CD14-positive monocyte (primary cell): ENCODE measurements around the gene CARD9. TPM values are rescaled to one million over a fixed set of nuclear protein-coding genes. Genes with fewer than 3 reads are reported as not detected.

ENCODE experiments used
- DNase-seq, 3 donors: peaks; one replicate each; pipeline ENCODE4 v3.0.0-alpha.2; 2011 to 2022
- H2AFZ ChIP-seq: 2 replicates; pipeline ENCODE4 v1.6.0; 2012; ENCODE audit warnings: mild to moderate bottlenecking, low read depth, low read length, inconsistent platforms; ENCODE audit not compliant: insufficient read depth, poor library complexity, severe bottlenecking
- H3K27ac ChIP-seq, 2 donors: 1 replicate in 1 of 2; 2 replicates in 1 of 2; pipeline ENCODE4 v1.5.1; 2012 to 2013; ENCODE audit warnings: low read length in 2 of 2, control low read depth in 1 of 2, inconsistent platforms in 1 of 2, low read depth in 1 of 2, mild to moderate bottlenecking in 1 of 2
- H3K27me3 ChIP-seq, 2 donors: one replicate each; pipeline versions ENCODE4 v1.6.0 to v1.6.1; 2011 to 2013; ENCODE audit warnings: low read length in 2 of 2; ENCODE audit not compliant: control insufficient read depth in 2 of 2, insufficient read depth in 2 of 2
- H3K36me3 ChIP-seq, 2 donors: replicated peaks in 1 of 2; 1 replicate in 1 of 2; 2 replicates in 1 of 2; pipeline versions ENCODE4 v1.5.1 to v1.6.1; 2012 to 2013; ENCODE audit warnings: low read length in 2 of 2, control low read depth in 1 of 2, inconsistent platforms in 1 of 2, mild to moderate bottlenecking in 1 of 2; ENCODE audit not compliant: insufficient read depth in 2 of 2, control insufficient read depth in 1 of 2
- H3K4me1 ChIP-seq, 2 donors: 1 replicate in 1 of 2; 2 replicates in 1 of 2; pipeline versions ENCODE4 v1.5.1 to v1.6.1; 2012 to 2013; ENCODE audit warnings: low read length in 2 of 2, control low read depth in 1 of 2, inconsistent platforms in 1 of 2, mild to moderate bottlenecking in 1 of 2, moderate library complexity in 1 of 2; ENCODE audit not compliant: insufficient read depth in 2 of 2, control insufficient read depth in 1 of 2
- H3K4me2 ChIP-seq: replicated peaks from 2 replicates; pipeline ENCODE3; 2012; ENCODE audit warnings: low read length, moderate library complexity, mild to moderate bottlenecking; ENCODE audit not compliant: poor library complexity, severe bottlenecking; ENCODE audit errors: extremely low read depth
- H3K4me3 ChIP-seq, 3 experiments: fragments of 200-600 bp in 1 of 3; sonication (generic) in 1 of 3; replicated peaks in 1 of 3; 1 replicate in 2 of 3; 2 replicates in 1 of 3; pipeline ENCODE4 v1.5.1; 2011 to 2013; ENCODE audit warnings: low read length in 3 of 3, mild to moderate bottlenecking in 3 of 3, control low read depth in 2 of 3, low read depth in 2 of 3, inconsistent platforms in 1 of 3, moderate library complexity in 1 of 3
- H3K79me2 ChIP-seq: 2 replicates; pipeline ENCODE4 v1.6.0; 2012; ENCODE audit warnings: mild to moderate bottlenecking, control low read depth, inconsistent platforms, low read length, moderate library complexity; ENCODE audit not compliant: insufficient read depth
- H3K9ac ChIP-seq: 2 replicates; pipeline ENCODE4 v1.6.0; 2017; ENCODE audit warnings: low read length, mild to moderate bottlenecking; ENCODE audit not compliant: insufficient read depth, poor library complexity, severe bottlenecking
- H3K9me3 ChIP-seq, 2 donors: replicated peaks in 1 of 2; 1 replicate in 1 of 2; 2 replicates in 1 of 2; pipeline versions ENCODE4 v1.5.1 to v1.6.1; 2012 to 2013; ENCODE audit warnings: low read length in 2 of 2, control low read depth in 1 of 2; ENCODE audit not compliant: control insufficient read depth in 1 of 2, insufficient read depth in 1 of 2
- H4K20me1 ChIP-seq: 2 replicates; pipeline ENCODE4 v1.6.0; 2012; ENCODE audit warnings: mild to moderate bottlenecking, low read length, control low read depth, moderate library complexity; ENCODE audit not compliant: insufficient read depth
- H3K27ac Mint-ChIP-seq, 7 donors: one replicate each; pipeline ENCODE4 v1.8.0; 2020; ENCODE audit warnings: mild to moderate bottlenecking in 7 of 7, mixed read lengths in 7 of 7, moderate library complexity in 6 of 7, inconsistent platforms in 2 of 7
- H3K27me3 Mint-ChIP-seq, 3 donors: one replicate each; pipeline ENCODE4 v1.8.0; 2021 to 2022; ENCODE audit warnings: low read depth in 3 of 3, mild to moderate bottlenecking in 3 of 3, mixed read lengths in 3 of 3, moderate library complexity in 3 of 3, inconsistent platforms in 1 of 3
- H3K36me3 Mint-ChIP-seq, 2 donors: one replicate each; pipeline ENCODE4 v1.8.0; 2020; ENCODE audit warnings: mixed read lengths in 2 of 2, inconsistent platforms in 1 of 2, mild to moderate bottlenecking in 1 of 2
- H3K4me1 Mint-ChIP-seq: one replicate; pipeline ENCODE4 v1.8.0; 2020; ENCODE audit warnings: mild to moderate bottlenecking, mixed read lengths
- H3K4me3 Mint-ChIP-seq, 2 donors: one replicate each; pipeline ENCODE4 v1.8.0; 2020; ENCODE audit warnings: mild to moderate bottlenecking in 2 of 2, mixed read lengths in 2 of 2, moderate library complexity in 1 of 2
- H3K9me3 Mint-ChIP-seq, 7 donors: one replicate each; pipeline ENCODE4 v1.8.0; 2020 to 2022; ENCODE audit warnings: mixed read lengths in 7 of 7, mild to moderate bottlenecking in 6 of 7, moderate library complexity in 6 of 7, inconsistent platforms in 2 of 7
- CTCF ChIP-seq: fragments of 200-600 bp; IDR thresholded peaks from one replicate; pipeline ENCODE4 v1.8.0; 2022; ENCODE audit warnings: antibody characterized with exemption, mild to moderate bottlenecking
- WGBS: methylation state at CpG from one replicate; pipeline ENCODE4 v1.1.5; 2013; ENCODE audit warnings: missing lambda C conversion rate; ENCODE audit not compliant: insufficient coverage; 5-methylcytosine and 5-hydroxymethylcytosine counted together
- intact Hi-C, 2 donors: fragments of 100-400 bp; cut with micrococcal nuclease; formaldehyde crosslinking; loops; one replicate each; pipeline versions ENCODE4 v1.15.0 to v1.15.1; 2023
- polyA plus RNA-seq, 3 donors: library from polyadenylated mRNA; depleted of rRNA in 1 of 3; unstranded in 2 of 3; stranded (reverse) in 1 of 3; fragments of 300-500 nt in 2 of 3; fragments of >200 nt in 1 of 3; fragmentation: Illumina TruSeq in 2 of 3; gene quantifications; 1 replicate in 2 of 3; 2 replicates in 1 of 3; pipeline ENCODE4 v1.2.3, GENCODE V29; 2012 to 2021

Gene CARD9
- polyA plus RNA-seq, 3 donors = 34.3 to 108 (median 41.4) TPM

- DNase-seq = no peak
- no peak for TF ChIP-seq CTCF
- Histone ChIP-seq H3K79me2 (peaks cover 25% of the 10 kb centered on the region), H4K20me1 (peaks cover 40% of the 10 kb centered on the region), H2AFZ (no peak overlapping the region), H3K36me3 (peaks cover 49 to 57% of the 10 kb centered on the region in 2 donors), H3K9ac (no peak overlapping the region), H3K4me1 (peaks cover 38 to 50% of the 10 kb centered on the region in 2 donors), H3K27me3 (no peaks in the 10 kb centered on the region), H3K27ac (no peak overlapping the region), H3K4me2 (no peak overlapping the region), H3K9me3 (no peaks in the 10 kb centered on the region), H3K4me3 (no peak overlapping the region)
- intact Hi-C loops = no loop called here
- Mint-ChIP-seq H3K36me3 (peaks cover 25 to 46% of the 10 kb centered on the region in 2 donors), H3K27me3 (no peaks in the 10 kb centered on the region), H3K4me1 (peaks cover 32% of the 10 kb centered on the region), H3K9me3 (no peaks in the 10 kb centered on the region), H3K27ac (no peak overlapping the region), H3K4me3 (no peak overlapping the region)
- WGBS = 97% methylated on average over 16 of the region's 19 CpGs
These were observed 3.4 kb downstream of the CARD9 start for GRCh38 chr9:136370037-136370436.

DNA sequence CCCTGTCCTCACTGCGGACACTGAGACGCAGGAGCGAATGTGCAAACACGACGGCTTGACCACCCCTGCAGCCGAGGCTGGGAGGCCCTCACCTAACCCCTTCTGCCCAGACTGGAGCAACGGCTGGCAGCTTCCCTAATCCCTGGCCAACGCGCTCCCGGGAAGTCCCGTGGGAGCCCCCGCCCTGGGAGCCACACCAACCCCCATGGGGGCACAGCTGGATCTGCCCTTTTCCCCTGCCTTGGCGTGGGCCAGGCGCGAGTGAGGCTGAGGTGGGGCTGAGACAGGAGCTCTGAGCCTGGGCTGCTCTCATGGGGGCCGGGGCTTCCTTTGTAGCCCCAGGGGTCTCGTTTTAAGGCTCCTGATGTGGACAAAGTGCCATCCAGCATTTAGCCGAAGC is 5.3 kb downstream of the CARD9 start:
- TF ChIP-seq CTCF = no peak
- no peaks in the 10 kb centered on the region for H3K9me3 ChIP-seq
- Mint-ChIP-seq H3K4me3 (no peak overlapping the region), H3K27ac (no peak overlapping the region), H3K27me3 (peaks cover 1 to 2% (median 2%) of the 10 kb centered on the region in 3 donors), H3K4me1 (peaks cover 34% of the 10 kb centered on the region), H3K36me3 (peaks cover 25 to 44% of the 10 kb centered on the region in 2 donors), H3K9me3 (peaks cover 0 to 2% (median 0%) of the 10 kb centered on the region in 7 donors)
- no peaks in the 10 kb centered on the region for H3K27me3 ChIP-seq
- 93% methylated on average over 18 of the region's 18 CpGs for WGBS
- peaks cover 44 to 52% of the 10 kb centered on the region in 2 donors for H3K4me1 ChIP-seq
- peaks cover 47% of the 10 kb centered on the region for H4K20me1 ChIP-seq
- no peak overlapping the region for H3K27ac ChIP-seq
- H2AFZ ChIP-seq = no peak overlapping the region
- no peak overlapping the region for H3K4me2 ChIP-seq
- peaks cover 23% of the 10 kb centered on the region for H3K79me2 ChIP-seq
- intact Hi-C loops = loop anchor here in 1 of 2 donors (10.0 kb wide), 1 partner anchor 117 kb away; the partner anchor contains the start of gene SEC16A
- H3K36me3 ChIP-seq = peaks cover 49 to 57% of the 10 kb centered on the region in 2 donors
- no peak overlapping the region for H3K4me3 ChIP-seq
- no peak for DNase-seq
- H3K9ac ChIP-seq = no peak overlapping the region
